Peyer's patch (tissue), 4 donors: ENCODE results near the gene SETD2. TPM values are rescaled to one million over a fixed set of nuclear protein-coding genes. Genes with fewer than 3 reads are reported as not detected.

ENCODE experiments used
- DNase-seq, 3 donors: peaks; one replicate each; pipeline ENCODE4 v3.0.0-alpha.2; 2017 to 2019
- H3K27ac ChIP-seq, 4 donors: fragments of 200-600 bp; sonication (generic); one replicate each; pipeline ENCODE4 v1.5.1; 2016 to 2019
- H3K27me3 ChIP-seq, 2 donors: fragments of 200-600 bp; sonication (generic); one replicate each; pipeline ENCODE4 v1.5.1; 2019
- H3K36me3 ChIP-seq, 3 donors: fragments of 200-600 bp; sonication (generic); one replicate each; pipeline ENCODE4 v1.5.1; 2016 to 2019
- H3K4me1 ChIP-seq, 4 donors: fragments of 200-600 bp; sonication (generic); one replicate each; pipeline ENCODE4 v1.5.1; 2016 to 2019
- H3K4me3 ChIP-seq, 4 donors: fragments of 200-600 bp; sonication (generic); 1 replicate in 3 of 4; 2 replicates in 1 of 4; pipeline ENCODE4 v1.5.1; 2016 to 2019; ENCODE audit warnings: mild to moderate bottlenecking in 1 of 4
- H3K9me3 ChIP-seq, 4 donors: fragments of 200-600 bp; sonication (generic); one replicate each; pipeline ENCODE4 v1.5.1; 2016 to 2019; ENCODE audit warnings: mild to moderate bottlenecking in 1 of 4
- POLR2A ChIP-seq, 2 donors: fragments of 450-650 bp; IDR thresholded peaks; one replicate each; pipeline ENCODE4 v1.5.1; 2017; ENCODE audit warnings: antibody characterized with exemption in 2 of 2, mild to moderate bottlenecking in 2 of 2, moderate library complexity in 2 of 2
- total RNA-seq, 4 donors: library from RNA; depleted of rRNA; stranded (reverse); fragments of >200 nt; gene quantifications; one replicate each; pipeline ENCODE4 v1.1.0, GENCODE V29; 2016
- TF ChIP-seq, protein P1 (sequence below), 6 experiments: fragments of 450-650 bp in 4 of 6; fragments of 200-600 bp in 2 of 6; sonication (generic) in 1 of 6; IDR thresholded peaks; one replicate each; pipeline ENCODE4 v1.5.1; 2017 to 2019; ENCODE audit warnings: antibody characterized with exemption in 6 of 6, mild to moderate bottlenecking in 3 of 6, moderate library complexity in 1 of 6

Gene SETD2
- total RNA-seq, 4 donors from 2014 or later: 75.8 to 173 (median 82.2) TPM

DNA sequence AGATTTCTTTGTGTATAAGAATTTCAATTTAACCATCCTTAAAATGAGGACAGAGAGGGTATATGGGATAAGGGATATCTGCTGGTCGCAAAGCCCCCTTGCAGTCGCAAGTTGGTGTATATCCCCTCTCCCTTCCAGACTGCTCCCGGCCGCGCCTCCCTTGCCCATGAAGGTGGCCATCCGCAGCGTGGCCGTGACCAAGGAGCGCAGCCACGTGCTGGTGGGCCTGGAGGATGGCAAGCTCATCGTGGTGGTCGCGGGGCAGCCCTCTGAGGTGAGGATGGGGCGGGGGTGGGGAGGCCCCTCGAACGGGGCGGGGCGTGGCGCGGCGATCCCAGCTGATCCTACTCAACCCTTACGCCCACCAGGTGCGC, 155.1 kb downstream of the SETD2 start:
- DNase-seq: no peak
- peak overlapping the region in 3 of 4 donors; percentile 70 to 83 (median 75) for H3K27ac ChIP-seq
- H3K27me3 ChIP-seq: no peaks in the 10 kb centered on the region
- no peaks in the 10 kb centered on the region for H3K9me3 ChIP-seq
- peak overlapping the region; percentile 29 to 61 (median 51) for H3K4me3 ChIP-seq
- TF ChIP-seq POLR2A (IDR thresholded peaks at IDR 0.05): no peak
- TF ChIP-seq, protein P1, sequence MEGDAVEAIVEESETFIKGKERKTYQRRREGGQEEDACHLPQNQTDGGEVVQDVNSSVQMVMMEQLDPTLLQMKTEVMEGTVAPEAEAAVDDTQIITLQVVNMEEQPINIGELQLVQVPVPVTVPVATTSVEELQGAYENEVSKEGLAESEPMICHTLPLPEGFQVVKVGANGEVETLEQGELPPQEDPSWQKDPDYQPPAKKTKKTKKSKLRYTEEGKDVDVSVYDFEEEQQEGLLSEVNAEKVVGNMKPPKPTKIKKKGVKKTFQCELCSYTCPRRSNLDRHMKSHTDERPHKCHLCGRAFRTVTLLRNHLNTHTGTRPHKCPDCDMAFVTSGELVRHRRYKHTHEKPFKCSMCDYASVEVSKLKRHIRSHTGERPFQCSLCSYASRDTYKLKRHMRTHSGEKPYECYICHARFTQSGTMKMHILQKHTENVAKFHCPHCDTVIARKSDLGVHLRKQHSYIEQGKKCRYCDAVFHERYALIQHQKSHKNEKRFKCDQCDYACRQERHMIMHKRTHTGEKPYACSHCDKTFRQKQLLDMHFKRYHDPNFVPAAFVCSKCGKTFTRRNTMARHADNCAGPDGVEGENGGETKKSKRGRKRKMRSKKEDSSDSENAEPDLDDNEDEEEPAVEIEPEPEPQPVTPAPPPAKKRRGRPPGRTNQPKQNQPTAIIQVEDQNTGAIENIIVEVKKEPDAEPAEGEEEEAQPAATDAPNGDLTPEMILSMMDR (IDR thresholded peaks at IDR 0.05): no peak
- H3K36me3 ChIP-seq: peaks cover 0 to 48% (median 0%) of the 10 kb centered on the region in 3 donors
- peaks cover 0 to 8% (median 3%) of the 10 kb centered on the region in 4 donors for H3K4me1 ChIP-seq

DNA sequence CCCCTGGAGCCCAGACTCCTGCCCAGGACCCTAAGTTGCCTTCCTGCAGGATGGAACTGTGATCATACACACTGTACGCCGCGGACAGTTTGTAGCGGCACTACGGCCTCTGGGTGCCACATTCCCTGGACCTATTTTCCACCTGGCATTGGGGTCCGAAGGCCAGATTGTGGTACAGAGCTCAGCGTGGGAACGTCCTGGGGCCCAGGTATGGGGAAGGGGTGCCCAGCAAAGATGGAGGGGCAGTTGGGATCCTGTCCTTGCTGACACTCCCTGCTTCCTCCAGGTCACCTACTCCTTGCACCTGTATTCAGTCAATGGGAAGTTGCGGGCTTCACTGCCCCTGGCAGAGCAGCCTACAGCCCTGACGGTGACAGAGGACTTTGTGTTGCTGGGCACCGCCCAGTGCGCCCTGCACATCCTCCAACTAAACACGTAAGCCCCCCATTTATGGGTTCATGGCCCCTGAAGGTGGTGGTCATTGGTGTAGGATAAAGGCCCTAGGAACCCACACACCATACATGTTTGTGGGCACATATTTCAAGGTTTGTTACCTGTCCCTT, 155.6 kb downstream of the SETD2 start:
- DNase-seq: peak in 2 of 3 donors; percentile 37 to 45
- TF ChIP-seq, protein P1 (IDR thresholded peaks at IDR 0.05): no peak
- TF ChIP-seq POLR2A (IDR thresholded peaks at IDR 0.05): no peak
- no peak overlapping the region for H3K4me3 ChIP-seq
- no peak overlapping the region for H3K27ac ChIP-seq
- peaks cover 0 to 48% (median 0%) of the 10 kb centered on the region in 3 donors for H3K36me3 ChIP-seq
- H3K4me1 ChIP-seq: peaks cover 0 to 8% (median 3%) of the 10 kb centered on the region in 4 donors
- no peaks in the 10 kb centered on the region for H3K27me3 ChIP-seq
- H3K9me3 ChIP-seq: no peaks in the 10 kb centered on the region

DNA sequence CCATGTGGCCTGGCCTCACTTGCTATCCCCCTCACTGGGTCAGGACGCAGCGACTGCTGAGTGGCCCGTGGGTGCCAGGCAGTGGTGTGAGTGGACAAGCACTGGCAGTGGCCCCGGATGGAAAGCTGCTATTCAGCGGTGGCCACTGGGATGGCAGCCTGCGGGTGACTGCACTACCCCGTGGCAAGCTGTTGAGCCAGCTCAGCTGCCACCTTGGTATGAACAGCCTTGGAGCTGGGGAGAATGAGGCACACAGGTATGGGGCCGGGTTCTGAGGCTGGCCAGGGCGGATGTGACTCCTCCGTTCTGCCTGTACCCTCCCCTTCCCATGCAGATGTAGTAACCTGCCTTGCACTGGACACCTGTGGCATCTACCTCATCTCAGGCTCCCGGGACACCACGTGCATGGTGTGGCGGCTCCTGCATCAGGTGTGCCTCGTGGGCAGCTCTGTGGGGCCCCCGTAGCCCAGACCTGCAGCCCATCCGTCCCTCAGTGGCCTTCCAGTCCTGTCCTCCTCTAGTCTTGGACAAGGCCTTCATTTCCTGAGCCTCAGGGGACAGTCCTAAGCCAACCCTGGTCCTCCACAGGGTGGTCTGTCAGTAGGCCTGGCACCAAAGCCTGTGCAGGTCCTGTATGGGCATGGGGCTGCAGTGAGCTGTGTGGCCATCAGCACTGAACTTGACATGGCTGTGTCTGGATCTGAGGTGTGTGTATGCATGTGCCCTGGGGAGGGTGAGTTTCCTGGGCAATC, 156.3 kb downstream of the SETD2 start:
- Histone ChIP-seq H3K4me1 (peaks cover 0 to 8% (median 3%) of the 10 kb centered on the region in 4 donors), H3K4me3 (no peak overlapping the region), H3K36me3 (peaks cover 0 to 50% (median 0%) of the 10 kb centered on the region in 3 donors), H3K27me3 (no peaks in the 10 kb centered on the region), H3K27ac (no peak overlapping the region), H3K9me3 (no peaks in the 10 kb centered on the region)
- TF ChIP-seq, protein P1 (IDR thresholded peaks at IDR 0.05): no peak
- DNase-seq: peak in 2 of 3 donors; percentile 43 to 44

DNA sequence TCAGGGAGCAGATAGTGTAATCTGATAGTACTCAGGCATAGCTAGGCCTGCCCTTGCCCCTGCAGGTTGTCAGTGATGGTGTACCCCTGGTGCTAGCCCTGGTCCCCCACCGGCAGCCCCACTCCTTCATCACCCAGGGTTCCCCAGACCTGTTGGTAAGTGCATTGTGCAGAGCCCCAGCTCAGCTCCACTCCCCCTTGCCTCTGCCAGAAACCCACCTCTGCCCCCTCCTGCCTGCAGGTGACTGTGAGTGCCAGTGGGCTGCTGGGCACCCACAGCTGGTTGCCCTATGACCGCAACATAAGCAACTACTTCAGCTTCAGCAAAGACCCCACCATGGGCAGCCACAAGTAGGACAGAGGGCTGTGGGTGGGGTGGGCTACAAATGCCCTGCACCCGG, 156.9 kb downstream of the SETD2 start:
- Histone ChIP-seq H3K27me3 (no peaks in the 10 kb centered on the region), H3K36me3 (peaks cover 0 to 56% (median 0%) of the 10 kb centered on the region in 3 donors), H3K27ac (no peak overlapping the region), H3K4me1 (peaks cover 0 to 8% (median 3%) of the 10 kb centered on the region in 4 donors), H3K4me3 (no peak overlapping the region), H3K9me3 (no peaks in the 10 kb centered on the region)
- DNase-seq: peak in 1 of 3 donors; percentile 28
- no peak for TF ChIP-seq POLR2A (IDR thresholded peaks at IDR 0.05)
- TF ChIP-seq, protein P1 (IDR thresholded peaks at IDR 0.05): no peak

DNA sequence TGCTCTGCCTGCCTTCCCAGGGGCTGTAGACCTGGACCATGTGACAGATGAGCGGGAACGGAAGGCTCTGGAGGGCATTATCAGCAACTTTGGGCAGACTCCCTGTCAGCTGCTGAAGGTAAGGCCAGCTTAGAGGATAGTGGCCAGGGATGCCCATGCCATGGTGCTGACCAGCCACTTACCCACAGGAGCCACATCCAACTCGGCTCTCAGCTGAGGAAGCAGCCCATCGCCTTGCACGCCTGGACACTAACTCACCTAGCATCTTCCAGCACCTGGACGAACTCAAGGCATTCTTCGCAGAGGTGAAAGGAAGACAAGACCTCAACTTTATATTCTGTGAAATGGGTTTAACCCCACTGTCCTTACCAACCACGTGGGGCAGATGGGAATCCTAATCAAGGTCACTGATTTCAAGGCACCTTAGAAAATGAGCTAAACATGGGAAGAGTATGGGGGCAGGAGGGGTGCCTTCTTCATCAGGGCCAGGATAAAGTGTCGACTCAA, 157.7 kb downstream of the SETD2 start:
- H3K27me3 ChIP-seq: no peaks in the 10 kb centered on the region
- peak in 2 of 3 donors; percentile 30 to 34 for DNase-seq
- H3K36me3 ChIP-seq: peaks cover 0 to 64% (median 0%) of the 10 kb centered on the region in 3 donors
- H3K27ac ChIP-seq: no peak overlapping the region
- no peaks in the 10 kb centered on the region for H3K9me3 ChIP-seq
- peaks cover 0 to 8% (median 3%) of the 10 kb centered on the region in 4 donors for H3K4me1 ChIP-seq
- no peak overlapping the region for H3K4me3 ChIP-seq
- TF ChIP-seq, protein P1 (IDR thresholded peaks at IDR 0.05): no peak
- TF ChIP-seq POLR2A (IDR thresholded peaks at IDR 0.05): no peak
